SK-N-SH (cell line): ENCODE data around the gene LIPG. TPM values are rescaled to one million over a fixed set of nuclear protein-coding genes. Genes with fewer than 3 reads are reported as not detected.

Source experiments
- CTCF ChIA-PET: fragments of 300-600, 350-600 bp; formaldehyde crosslinking; extraction: SDS; loops from one replicate; lab custom pipeline; 2021; lab: Yijun Ruan, JAX
- POLR2A ChIA-PET: fragments of 350-600 bp; sonication (Branson Sonifier 250); formaldehyde crosslinking; extraction: SDS; loops from one replicate; lab custom pipeline; 2020; ENCODE audit warnings: antibody characterized with exemption, inconsistent platforms; lab: Yijun Ruan, JAX
- DNase-seq: peaks from one replicate; pipeline ENCODE4 v3.0.0; 2012
- H2AFZ ChIP-seq: fragments of 200-600 bp; sonication (generic); 2 replicates; pipeline ENCODE4 v1.8.1; 2016; ENCODE audit warnings: antibody characterized with exemption, mild to moderate bottlenecking, low read depth
- H3F3A ChIP-seq: fragments of 200-600 bp; sonication (generic); replicated peaks from 2 replicates; pipeline ENCODE3; 2016; ENCODE audit warnings: antibody characterized with exemption, mild to moderate bottlenecking; ENCODE audit not compliant: insufficient read depth
- H3K27ac ChIP-seq, 2 experiments: fragments of 200-500 bp in 1 of 2; fragments of 200-600 bp in 1 of 2; sonication (Bioruptor generic) in 1 of 2; sonication (generic), shearing (Covaris generic) in 1 of 2; 2 replicates each; pipeline versions ENCODE4 v1.5.1 to v1.6.1; 2014 to 2016; ENCODE audit warnings: low read depth in 2 of 2, inconsistent platforms in 1 of 2, low read length in 1 of 2, mild to moderate bottlenecking in 1 of 2, mixed read lengths in 1 of 2
- H3K27me3 ChIP-seq: fragments of 200-600 bp; sonication (generic), shearing (Covaris generic); 2 replicates; pipeline ENCODE4 v1.6.1; 2016; ENCODE audit warnings: mixed run types; ENCODE audit not compliant: insufficient read depth
- H3K36me3 ChIP-seq, 2 experiments: fragments of 200-500 bp in 1 of 2; fragments of 200-600 bp in 1 of 2; sonication (Bioruptor generic) in 1 of 2; sonication (generic) in 1 of 2; replicated peaks in 1 of 2; 2 replicates each; pipeline versions ENCODE3 to v1.5.1; 2014 to 2016; ENCODE audit warnings: low read length in 1 of 2, mild to moderate bottlenecking in 1 of 2; ENCODE audit not compliant: insufficient read depth in 2 of 2, control insufficient read depth in 1 of 2
- H3K4me1 ChIP-seq, 2 experiments: fragments of 200-500 bp in 1 of 2; fragments of 200-600 bp in 1 of 2; sonication (Bioruptor generic) in 1 of 2; sonication (generic), shearing (Covaris generic) in 1 of 2; 2 replicates each; pipeline versions ENCODE4 v1.5.1 to v1.6.1; 2014 to 2016; ENCODE audit warnings: low read depth in 1 of 2, low read length in 1 of 2, mixed run types in 1 of 2; ENCODE audit not compliant: insufficient read depth in 2 of 2, control insufficient read depth in 1 of 2
- H3K4me2 ChIP-seq: fragments of 200-600 bp; sonication (generic), shearing (Covaris generic); 2 replicates; pipeline ENCODE4 v1.6.1; 2017; ENCODE audit warnings: mixed run types
- H3K4me3 ChIP-seq, 2 experiments: fragments of 200-500 bp in 1 of 2; fragments of 200-600 bp in 1 of 2; sonication (Bioruptor generic) in 1 of 2; sonication (generic), shearing (Covaris generic) in 1 of 2; 2 replicates each; pipeline versions ENCODE4 v1.5.1 to v1.8.1; 2014 to 2016; ENCODE audit warnings: low read depth in 2 of 2, inconsistent platforms in 1 of 2, low read length in 1 of 2, mild to moderate bottlenecking in 1 of 2, mixed read lengths in 1 of 2, moderate library complexity in 1 of 2
- H3K79me2 ChIP-seq: fragments of 200-600 bp; sonication (generic); 2 replicates; pipeline ENCODE4 v1.8.1; 2017; ENCODE audit warnings: mild to moderate bottlenecking; ENCODE audit not compliant: insufficient read depth
- H3K9ac ChIP-seq: fragments of 200-600 bp; sonication (generic); 2 replicates; pipeline ENCODE4 v1.6.1; 2017; ENCODE audit warnings: mixed run types
- H3K9me2 ChIP-seq: fragments of 200-600 bp; sonication (generic); 2 replicates; pipeline ENCODE4 v1.6.1; 2017; ENCODE audit warnings: mixed run types
- H3K9me3 ChIP-seq: fragments of 200-600 bp; sonication (generic); 2 replicates; pipeline ENCODE4 v1.6.1; 2017; ENCODE audit warnings: mixed run types, mild to moderate bottlenecking, moderate library complexity
- H4K20me1 ChIP-seq: fragments of 200-600 bp; sonication (generic); 2 replicates; pipeline ENCODE4 v1.6.1; 2017; ENCODE audit warnings: mild to moderate bottlenecking, mixed run types; ENCODE audit not compliant: insufficient read depth
- CHD2 ChIP-seq: fragments of 150-350 bp; IDR thresholded peaks from 2 replicates; pipeline ENCODE4 v1.6.1; 2018; ENCODE audit warnings: low read length; ENCODE audit not compliant: partially characterized antibody
- EP300 ChIP-seq, 2 experiments: IDR thresholded peaks; 2 replicates each; pipeline versions ENCODE4 v1.4.0 to v1.6.1; 2012; ENCODE audit warnings: borderline replicate concordance in 1 of 2, low read depth in 1 of 2, low read length in 1 of 2
- FOSL2 ChIP-seq: IDR thresholded peaks from 2 replicates; pipeline ENCODE4 v1.4.0; 2012; ENCODE audit warnings: low read depth, mild to moderate bottlenecking, moderate library complexity, borderline replicate concordance
- FOXJ3 ChIP-seq: sonication (generic); formaldehyde crosslinking; IDR thresholded peaks from 2 replicates; pipeline ENCODE4 v1.5.1; 2020; ENCODE audit warnings: mild to moderate bottlenecking, missing genetic modification reagents
- GATA2 ChIP-seq: sonication (generic); formaldehyde crosslinking; IDR thresholded peaks from 2 replicates; pipeline ENCODE4 v1.5.0; 2020; ENCODE audit warnings: mild to moderate bottlenecking, missing genetic modification reagents
- JUND ChIP-seq: IDR thresholded peaks from 2 replicates; pipeline ENCODE4 v1.4.0; 2012
- NFIC ChIP-seq: IDR thresholded peaks from 2 replicates; pipeline ENCODE4 v1.4.0; 2012; ENCODE audit warnings: borderline replicate concordance
- POLR2AphosphoS5 ChIP-seq: IDR thresholded peaks from 2 replicates; pipeline ENCODE4 v1.6.1; 2012; ENCODE audit warnings: low read depth, low read length
- RCOR1 ChIP-seq: fragments of 150-350 bp; IDR thresholded peaks from 2 replicates; pipeline ENCODE4 v1.6.1; 2017; ENCODE audit warnings: antibody characterized with exemption, low read length
- RFX5 ChIP-seq: IDR thresholded peaks from 2 replicates; pipeline ENCODE4 v1.6.1; 2012; ENCODE audit warnings: mild to moderate bottlenecking, improper control_type of control experiment, low read length
- TAF1 ChIP-seq: IDR thresholded peaks from 2 replicates; pipeline ENCODE4 v1.6.1; 2012; ENCODE audit warnings: low read depth, mild to moderate bottlenecking, low read length, moderate library complexity, borderline replicate concordance
- TCF12 ChIP-seq: IDR thresholded peaks from 2 replicates; pipeline ENCODE4 v1.4.0; 2012
- TEAD4 ChIP-seq: IDR thresholded peaks from 2 replicates; pipeline ENCODE4 v1.4.0; 2012; ENCODE audit warnings: mild to moderate bottlenecking, borderline replicate concordance; ENCODE audit not compliant: insufficient read depth
- YY1 ChIP-seq: IDR thresholded peaks from 2 replicates; pipeline ENCODE4 v1.4.0; 2012; ENCODE audit warnings: low read depth, mild to moderate bottlenecking
- WGBS: methylation state at CpG from one replicate; pipeline ENCODE4 v1.1.6; 2017; ENCODE audit warnings: low lambda C conversion rate; 5-methylcytosine and 5-hydroxymethylcytosine counted together
- polyA plus RNA-seq, 3 experiments: library from polyadenylated mRNA; depleted of rRNA; stranded (reverse); fragments of >200 nt; gene quantifications; 2 replicates each; pipeline ENCODE4 v1.2.3, GENCODE V29; 2012
- TF ChIP-seq, protein P1 (sequence below): fragments of 150-350 bp; IDR thresholded peaks from 2 replicates; pipeline ENCODE4 v1.6.1; 2017; ENCODE audit warnings: antibody characterized with exemption, low read length, low read depth, borderline replicate concordance
- TF ChIP-seq, protein P2 (sequence below): IDR thresholded peaks from 2 replicates; pipeline ENCODE4 v1.4.0; 2012; ENCODE audit warnings: low read depth, borderline replicate concordance
- TF ChIP-seq, protein P3 (sequence below): IDR thresholded peaks from 2 replicates; pipeline ENCODE4 v1.4.0; 2012; ENCODE audit warnings: low read depth
- TF ChIP-seq, protein P4 (sequence below): IDR thresholded peaks from 2 replicates; pipeline ENCODE4; 2012
- TF ChIP-seq, protein P5 (sequence below): fragments of 150-350 bp; IDR thresholded peaks from 2 replicates; pipeline ENCODE4 v1.6.1; 2016; ENCODE audit warnings: mild to moderate bottlenecking, low read depth, low read length

The LIPG gene
- polyA plus RNA-seq, 1 of the 3 experiments (the other 2 are of a cell fraction), result 3.2 TPM

DNA sequence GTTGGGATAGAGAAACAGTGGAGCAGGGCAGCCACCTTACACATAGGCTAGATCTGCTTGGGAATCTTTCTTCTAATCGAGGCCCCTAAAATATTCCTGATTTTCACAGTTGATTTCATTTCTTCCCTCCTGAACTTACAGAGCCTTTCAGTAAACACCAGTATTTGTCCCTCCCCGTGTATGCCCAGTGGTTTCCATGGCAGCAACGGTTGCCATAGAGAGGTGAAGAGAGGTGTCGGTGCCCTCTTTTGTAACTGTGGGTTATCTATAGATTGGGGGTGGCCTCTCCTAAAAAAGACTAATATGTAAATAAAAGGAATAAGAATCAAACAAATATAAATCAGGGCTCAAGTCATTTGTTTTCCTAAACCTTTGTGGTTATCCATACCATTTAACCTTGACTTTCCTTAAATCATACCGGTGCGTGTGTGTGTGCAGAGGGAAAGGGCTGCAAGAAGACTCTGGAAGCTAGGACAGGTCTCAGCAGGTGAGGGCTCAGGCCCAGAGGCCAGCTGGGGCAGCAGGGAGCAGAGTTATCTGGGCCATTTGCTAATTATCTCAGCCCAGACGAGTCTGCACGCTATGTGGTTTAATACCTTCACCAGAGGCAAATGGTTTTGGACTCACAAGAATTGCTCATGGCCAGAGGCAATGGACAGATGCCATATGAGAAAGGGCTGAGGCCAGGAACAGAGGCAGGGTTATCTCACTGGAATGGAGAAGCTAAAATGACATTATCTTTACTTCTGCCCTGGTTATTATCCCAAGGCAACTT, 35.5 kb downstream of the LIPG start:
- WGBS, result 51% methylated on average over 8 of the region's 8 CpGs
- Histone ChIP-seq H3K9ac (no peak overlapping the region), H3K4me3 (no peak overlapping the region), H3K9me3 (no peaks in the 10 kb centered on the region), H3K79me2 (no peaks in the 10 kb centered on the region), H3K27me3 (no peaks in the 10 kb centered on the region), H3K4me2 (no peak overlapping the region), H2AFZ (no peak overlapping the region), H3K4me1 (peaks cover 0 to 9% of the 10 kb centered on the region in 2 experiments; a peak in 1 of 4 replicates), H3K36me3 (no peaks in the 10 kb centered on the region), H3K9me2 (no peaks in the 10 kb centered on the region), H3F3A (peaks cover 3% of the 10 kb centered on the region), H4K20me1 (no peaks in the 10 kb centered on the region), H3K27ac (no peak overlapping the region)
- ChIA-PET CTCF (interaction anchor here (0.6 to 1.7 kb wide), 2 partner anchors 12 to 42 kb away, joined by 3 to 6 read pairs; no protein-coding TSS in a partner anchor), POLR2A (no interaction called here)
- DNase-seq, result peak; percentile 67
- TF ChIP-seq JUND (no peak), YY1 (no peak), NFIC (no peak), RCOR1 (peak; percentile 99), EP300 (IDR thresholded peaks at IDR 0.05; ENCODE audit: borderline replicate concordance in 1 of 2, low read depth in 1 of 2, low read length in 1 of 2) (peak in 1 of 2 experiments; percentile 80; a peak in 2 of 4 replicates), CHD2 (peak; percentile 71), FOXJ3 (CRISPR knock-in tag) (no peak), TCF12 (peak; percentile 21; the same call in 1 of the 2 replicates), RFX5 (no peak), GATA2 (CRISPR knock-in tag) (peak; percentile 74), TEAD4 (no peak), FOSL2 (no peak), TAF1 (no peak), POLR2AphosphoS5 (no peak)
- TF ChIP-seq, protein P1, sequence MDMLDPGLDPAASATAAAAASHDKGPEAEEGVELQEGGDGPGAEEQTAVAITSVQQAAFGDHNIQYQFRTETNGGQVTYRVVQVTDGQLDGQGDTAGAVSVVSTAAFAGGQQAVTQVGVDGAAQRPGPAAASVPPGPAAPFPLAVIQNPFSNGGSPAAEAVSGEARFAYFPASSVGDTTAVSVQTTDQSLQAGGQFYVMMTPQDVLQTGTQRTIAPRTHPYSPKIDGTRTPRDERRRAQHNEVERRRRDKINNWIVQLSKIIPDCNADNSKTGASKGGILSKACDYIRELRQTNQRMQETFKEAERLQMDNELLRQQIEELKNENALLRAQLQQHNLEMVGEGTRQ, result no peak
- TF ChIP-seq, protein P2, sequence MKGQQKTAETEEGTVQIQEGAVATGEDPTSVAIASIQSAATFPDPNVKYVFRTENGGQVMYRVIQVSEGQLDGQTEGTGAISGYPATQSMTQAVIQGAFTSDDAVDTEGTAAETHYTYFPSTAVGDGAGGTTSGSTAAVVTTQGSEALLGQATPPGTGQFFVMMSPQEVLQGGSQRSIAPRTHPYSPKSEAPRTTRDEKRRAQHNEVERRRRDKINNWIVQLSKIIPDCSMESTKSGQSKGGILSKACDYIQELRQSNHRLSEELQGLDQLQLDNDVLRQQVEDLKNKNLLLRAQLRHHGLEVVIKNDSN, result no peak
- TF ChIP-seq, protein P3, sequence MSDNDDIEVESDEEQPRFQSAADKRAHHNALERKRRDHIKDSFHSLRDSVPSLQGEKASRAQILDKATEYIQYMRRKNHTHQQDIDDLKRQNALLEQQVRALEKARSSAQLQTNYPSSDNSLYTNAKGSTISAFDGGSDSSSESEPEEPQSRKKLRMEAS, result no peak
- TF ChIP-seq, protein P4, sequence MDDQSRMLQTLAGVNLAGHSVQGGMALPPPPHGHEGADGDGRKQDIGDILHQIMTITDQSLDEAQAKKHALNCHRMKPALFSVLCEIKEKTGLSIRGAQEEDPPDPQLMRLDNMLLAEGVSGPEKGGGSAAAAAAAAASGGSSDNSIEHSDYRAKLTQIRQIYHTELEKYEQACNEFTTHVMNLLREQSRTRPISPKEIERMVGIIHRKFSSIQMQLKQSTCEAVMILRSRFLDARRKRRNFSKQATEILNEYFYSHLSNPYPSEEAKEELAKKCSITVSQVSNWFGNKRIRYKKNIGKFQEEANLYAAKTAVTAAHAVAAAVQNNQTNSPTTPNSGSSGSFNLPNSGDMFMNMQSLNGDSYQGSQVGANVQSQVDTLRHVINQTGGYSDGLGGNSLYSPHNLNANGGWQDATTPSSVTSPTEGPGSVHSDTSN, result no peak
- TF ChIP-seq, protein P5, sequence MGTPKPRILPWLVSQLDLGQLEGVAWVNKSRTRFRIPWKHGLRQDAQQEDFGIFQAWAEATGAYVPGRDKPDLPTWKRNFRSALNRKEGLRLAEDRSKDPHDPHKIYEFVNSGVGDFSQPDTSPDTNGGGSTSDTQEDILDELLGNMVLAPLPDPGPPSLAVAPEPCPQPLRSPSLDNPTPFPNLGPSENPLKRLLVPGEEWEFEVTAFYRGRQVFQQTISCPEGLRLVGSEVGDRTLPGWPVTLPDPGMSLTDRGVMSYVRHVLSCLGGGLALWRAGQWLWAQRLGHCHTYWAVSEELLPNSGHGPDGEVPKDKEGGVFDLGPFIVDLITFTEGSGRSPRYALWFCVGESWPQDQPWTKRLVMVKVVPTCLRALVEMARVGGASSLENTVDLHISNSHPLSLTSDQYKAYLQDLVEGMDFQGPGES, result no peak
